A549 (cell line): Measurements from ENCODE around the gene ADGRA3. TPM values are rescaled to one million over a fixed set of nuclear protein-coding genes. Genes with fewer than 3 reads are reported as not detected.

Experiments
- ATAC-seq, 2 experiments: fragments of 200-7000 bp in 1 of 2; fragments of >200 bp in 1 of 2; cut with Nextera tagmentation in 1 of 2; cut with Tn5 transposase in 1 of 2; 3 replicates each; pipeline versions ENCODE4 v1.8.0 to v1.9.1; 2018 to 2020; ENCODE audit warnings: mild to moderate bottlenecking in 1 of 2, moderate library complexity in 1 of 2
- CTCF ChIA-PET: fragments of 300-600 bp; sonication (Branson Sonifier 250); formaldehyde crosslinking; extraction: SDS; loops from one replicate; lab custom pipeline; 2021; ENCODE audit warnings: antibody characterized with exemption, inconsistent platforms; lab: Yijun Ruan, JAX
- POLR2A ChIA-PET: fragments of 350-600 bp; formaldehyde crosslinking; extraction: SDS; loops from one replicate; lab custom pipeline; 2021; ENCODE audit warnings: antibody characterized with exemption, inconsistent platforms; lab: Yijun Ruan, JAX
- DNase-seq, 2 experiments: peaks; one replicate each; pipeline versions ENCODE4 v3.0.0 to v3.0.0-alpha.2; 2011 to 2016; ENCODE audit warnings: low read depth in 1 of 2, low spot score in 1 of 2
- FAIRE-seq: peaks from 2 replicates; lab custom pipeline; 2011; peaks lifted over from hg19 to GRCh38; lab: Jason Lieb, UNC
- H3K27ac ChIP-seq, 2 experiments: fragments of >200 bp; sonication (Bioruptor Twin); formaldehyde crosslinking; 3 replicates each; pipeline ENCODE4 v1.5.1; 2016 to 2017
- H3K4me1 ChIP-seq: fragments of >200 bp; sonication (Bioruptor Twin); formaldehyde crosslinking; 3 replicates; pipeline ENCODE4 v1.6.1; 2016
- H3K4me2 ChIP-seq: fragments of >200 bp; sonication (Bioruptor Twin); formaldehyde crosslinking; 3 replicates; pipeline ENCODE4 v1.6.1; 2016
- H3K4me3 ChIP-seq: fragments of >200 bp; sonication (Bioruptor Twin); formaldehyde crosslinking; 3 replicates; pipeline ENCODE4 v1.5.1; 2016
- H3K9me3 ChIP-seq: fragments of >200 bp; sonication (Bioruptor Twin); formaldehyde crosslinking; 3 replicates; pipeline ENCODE4 v1.6.1; 2016
- CHD4 ChIP-seq: fragments of 200-600 bp; sonication (generic); IDR thresholded peaks from 2 replicates; pipeline ENCODE4 v1.6.1; 2016; ENCODE audit warnings: antibody characterized with exemption, mild to moderate bottlenecking, borderline replicate concordance
- EHMT2 ChIP-seq: fragments of 200-600 bp; sonication (generic); IDR thresholded peaks from 2 replicates; pipeline ENCODE4 v1.6.1; 2016; ENCODE audit warnings: antibody characterized with exemption, low read depth, mild to moderate bottlenecking, moderate library complexity
- ELK1 ChIP-seq: fragments of 150-350 bp; IDR thresholded peaks from 2 replicates; pipeline ENCODE4 v1.6.1; 2014; ENCODE audit warnings: low read depth, mild to moderate bottlenecking, low read length
- EP300 ChIP-seq, 2 experiments: fragments of >200 bp; sonication (Bioruptor Twin); formaldehyde crosslinking; IDR thresholded peaks; 2 replicates in 1 of 2; 3 replicates in 1 of 2; pipeline ENCODE4 v1.6.1; 2016 to 2017
- FOSL2 ChIP-seq, 2 experiments: fragments of 450-650 bp in 1 of 2; fragments of >200 bp in 1 of 2; sonication (Bioruptor Twin) in 1 of 2; formaldehyde crosslinking; IDR thresholded peaks; 2 replicates each; pipeline versions ENCODE4 v1.5.0 to v1.6.1; 2016 to 2020; ENCODE audit warnings: mild to moderate bottlenecking in 1 of 2, moderate library complexity in 1 of 2
- GATA3 ChIP-seq: IDR thresholded peaks from 2 replicates; pipeline ENCODE4 v1.6.1; 2012; ENCODE audit warnings: borderline replicate concordance
- JUNB ChIP-seq: fragments of >200 bp; sonication (Bioruptor Twin); formaldehyde crosslinking; IDR thresholded peaks from 2 replicates; pipeline ENCODE4 v1.6.1; 2016
- KDM5A ChIP-seq: fragments of 200-600 bp; sonication (generic); IDR thresholded peaks from 2 replicates; pipeline ENCODE4 v1.6.1; 2016; ENCODE audit warnings: antibody characterized with exemption, mild to moderate bottlenecking
- MAFK ChIP-seq: fragments of 450-650 bp; IDR thresholded peaks from 2 replicates; pipeline ENCODE4 v1.6.1; 2014; ENCODE audit not compliant: partially characterized antibody
- NPAS2 ChIP-seq: fragments of 250-450 bp; sonication (Bioruptor Pico); IDR thresholded peaks from 2 replicates; pipeline ENCODE4 v1.8.0; 2022; ENCODE audit warnings: mild to moderate bottlenecking, moderate library complexity, borderline replicate concordance
- NR3C1 ChIP-seq: fragments of >200 bp; sonication (Bioruptor Twin); formaldehyde crosslinking; IDR thresholded peaks from 3 replicates; pipeline ENCODE4 v1.6.1; 2017
- POLR2A ChIP-seq: IDR thresholded peaks from 2 replicates; pipeline ENCODE4 v1.6.1; 2012; ENCODE audit warnings: mild to moderate bottlenecking, low read length
- RAD21 ChIP-seq, 2 experiments: fragments of >200 bp in 1 of 2; sonication (Bioruptor Twin) in 1 of 2; formaldehyde crosslinking in 1 of 2; IDR thresholded peaks in 1 of 2; conservative IDR thresholded peaks in 1 of 2; 2 replicates in 1 of 2; 3 replicates in 1 of 2; pipeline ENCODE4 v1.6.1; 2012 to 2018; ENCODE audit warnings: inconsistent platforms in 1 of 2
- RARB ChIP-seq: fragments of 250-450 bp; sonication (Bioruptor Pico); IDR thresholded peaks from 2 replicates; pipeline ENCODE4 v1.8.0; 2021; ENCODE audit warnings: mild to moderate bottlenecking, moderate library complexity
- RCOR1 ChIP-seq: fragments of 150-350 bp; IDR thresholded peaks from 2 replicates; pipeline ENCODE4 v1.6.1; 2014; ENCODE audit warnings: antibody characterized with exemption, low read length, low read depth
- RNF2 ChIP-seq: fragments of 200-600 bp; sonication (generic); IDR thresholded peaks from 2 replicates; pipeline ENCODE4 v1.6.1; 2016; ENCODE audit warnings: low read depth, mild to moderate bottlenecking, antibody characterized with exemption, moderate library complexity, borderline replicate concordance
- SMC3 ChIP-seq: fragments of >200 bp; sonication (Bioruptor Twin); formaldehyde crosslinking; IDR thresholded peaks from 3 replicates; pipeline ENCODE4 v1.6.1; 2018; ENCODE audit warnings: inconsistent platforms
- TFCP2L1 ChIP-seq: fragments of 250-450 bp; sonication (Bioruptor Pico); IDR thresholded peaks from 2 replicates; pipeline ENCODE4 v1.5.0; 2021; ENCODE audit warnings: mild to moderate bottlenecking
- ZC3H11A ChIP-seq: fragments of 450-650 bp; IDR thresholded peaks from 2 replicates; pipeline ENCODE4 v1.6.1; 2014; ENCODE audit warnings: antibody characterized with exemption, mild to moderate bottlenecking
- WGBS: methylation state at CpG from one replicate; pipeline ENCODE4 v1.1.6; 2017; ENCODE audit errors: missing lambda C conversion rate; 5-methylcytosine and 5-hydroxymethylcytosine counted together
- polyA plus RNA-seq, 4 experiments: library from polyadenylated mRNA; depleted of rRNA in 3 of 4; stranded (reverse); fragments of >200 nt; fragmentation: RNase III in 1 of 4; extraction: RNeasy Plus Mini Kit Qiagen cat#74134 plus additional on column Dnase treatment in 1 of 4; gene quantifications; 2 replicates in 3 of 4; 3 replicates in 1 of 4; pipeline ENCODE4 v1.2.3, GENCODE V29; 2011 to 2017
- TF ChIP-seq, protein P1 (sequence below): fragments of >200 bp; sonication (Bioruptor Twin); formaldehyde crosslinking; IDR thresholded peaks from 2 replicates; pipeline ENCODE4 v1.6.1; 2016
- TF ChIP-seq, protein P2 (sequence below): IDR thresholded peaks from 2 replicates; pipeline ENCODE4 v1.6.1; 2012; ENCODE audit warnings: low read depth, borderline replicate concordance
- TF ChIP-seq, protein P3 (sequence below): fragments of >200 bp; sonication (Bioruptor Twin); formaldehyde crosslinking; IDR thresholded peaks from 3 replicates; pipeline ENCODE4 v1.6.1; 2016

ADGRA3 gene
- polyA plus RNA-seq, 2 of the 4 experiments (the other 2 are of a cell fraction), result 18.2 to 20.0 TPM

- TF ChIP-seq EP300 (IDR thresholded peaks at IDR 0.05) (no peak), ELK1 (no peak), JUNB (no peak), ZC3H11A (no peak), RCOR1 (no peak), TFCP2L1 (CRISPR knock-in tag) (no peak), SMC3 (no peak), POLR2A (no peak)
- TF ChIP-seq, protein P1, sequence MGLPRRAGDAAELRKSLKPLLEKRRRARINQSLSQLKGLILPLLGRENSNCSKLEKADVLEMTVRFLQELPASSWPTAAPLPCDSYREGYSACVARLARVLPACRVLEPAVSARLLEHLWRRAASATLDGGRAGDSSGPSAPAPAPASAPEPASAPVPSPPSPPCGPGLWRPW, result no peak
- H3K27ac ChIP-seq, result no peak overlapping the region
- H3K4me3 ChIP-seq, result no peak overlapping the region
- FAIRE-seq, result no peak
- no peaks in the 10 kb centered on the region for H3K9me3 ChIP-seq
- no peaks in the 10 kb centered on the region for H3K4me1 ChIP-seq
- CTCF ChIA-PET, result interaction anchor here (0.7 kb wide), 1 partner anchor 27 kb away, joined by 3 read pairs; no protein-coding TSS in a partner anchor
- H3K4me2 ChIP-seq, result no peak overlapping the region
- DNase-seq, result no peak
- WGBS, result 92% methylated on average over 2 of the region's 2 CpGs
- no peak for ATAC-seq
- POLR2A ChIA-PET, result no interaction called here
These were observed 152.8 kb downstream of the ADGRA3 start for GRCh38 chr4:22363036-22363435.

- DNase-seq (peak in 1 of 2 experiments; percentile 13), FAIRE-seq (no peak), ATAC-seq (peak; percentile 43 to 69; a peak in 4 of 6 replicates)
- H3K4me3 ChIP-seq, result no peak overlapping the region
- ChIA-PET CTCF (interaction anchor here (0.6 to 2.4 kb wide), 3 partner anchors 19 to 567 kb away, joined by 3 to 17 read pairs (median 7); no protein-coding TSS in a partner anchor), POLR2A (no interaction called here)
- H3K27ac ChIP-seq, result no peak overlapping the region
- H3K4me1 ChIP-seq, result no peaks in the 10 kb centered on the region
- no peaks in the 10 kb centered on the region for H3K9me3 ChIP-seq
- 38% methylated on average over 4 of the region's 6 CpGs for WGBS
- TF ChIP-seq RAD21 (conservative IDR thresholded peaks at IDR 0.05 in 1 of 2, IDR thresholded peaks at IDR 0.05 in 1 of 2) (peak in 1 of 2 experiments; percentile 24; a peak in 1 of 5 replicates), NPAS2 (CRISPR knock-in tag) (no peak)
- TF ChIP-seq, all 56 proteins: peak for 1
- no peak overlapping the region for H3K4me2 ChIP-seq
These were observed 158.8 kb downstream of the ADGRA3 start for GRCh38 chr4:22356987-22357596.

- no peak overlapping the region for H3K4me2 ChIP-seq
- no peak overlapping the region for H3K4me3 ChIP-seq
- DNase-seq (no peak), FAIRE-seq (no peak), ATAC-seq (no peak)
- H3K4me1 ChIP-seq, result no peaks in the 10 kb centered on the region
- WGBS, result 53% methylated on average over 3 of the region's 3 CpGs
- no peak for TF ChIP-seq FOSL2 (IDR thresholded peaks at IDR 0.05)
- TF ChIP-seq FOSL2 (CRISPR knock-in tag; IDR thresholded peaks at IDR 0.05), result no peak
- H3K9me3 ChIP-seq, result no peaks in the 10 kb centered on the region
- POLR2A ChIA-PET, result no interaction called here
- CTCF ChIA-PET, result no interaction called here
- H3K27ac ChIP-seq, result no peak overlapping the region
These were observed 167.5 kb downstream of the ADGRA3 start for GRCh38 chr4:22348410-22348809.

- Histone ChIP-seq H3K27ac (no peak overlapping the region), H3K4me3 (no peak overlapping the region), H3K4me1 (no peaks in the 10 kb centered on the region), H3K4me2 (no peak overlapping the region), H3K9me3 (no peaks in the 10 kb centered on the region)
- CTCF ChIA-PET, result no interaction called here
- POLR2A ChIA-PET, result no interaction called here
- ATAC-seq (no peak), FAIRE-seq (no peak), DNase-seq (no peak)
- WGBS, result 89% methylated on average over 1 of the region's 1 CpG
- TF ChIP-seq RARB (CRISPR knock-in tag), result no peak
- no peak for TF ChIP-seq MAFK
These were observed 170.2 kb downstream of the ADGRA3 start for GRCh38 chr4:22345678-22346077.

DNA sequence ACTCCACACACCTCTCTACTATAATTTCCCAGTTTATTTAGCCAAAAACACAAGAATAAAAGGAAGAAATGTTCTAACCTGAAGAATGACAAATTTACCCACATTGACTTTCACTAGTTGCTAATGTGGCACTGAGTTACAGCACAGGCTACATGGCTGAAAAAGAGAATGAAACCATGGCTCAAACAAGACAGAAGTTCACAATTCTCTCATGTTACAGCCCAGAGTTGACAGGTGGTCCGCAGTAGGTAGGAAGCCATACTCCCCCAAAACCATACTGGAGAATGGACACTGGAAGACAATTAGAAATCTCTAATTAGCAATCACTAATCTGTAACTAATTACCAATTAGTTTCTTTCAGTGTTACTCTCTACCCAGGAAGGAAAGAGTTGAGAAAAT, 170.8 kb downstream of the ADGRA3 start:
- ChIA-PET CTCF (no interaction called here), POLR2A (no interaction called here)
- Histone ChIP-seq H3K27ac (no peak overlapping the region), H3K4me1 (no peaks in the 10 kb centered on the region), H3K4me3 (no peak overlapping the region), H3K9me3 (no peaks in the 10 kb centered on the region), H3K4me2 (no peak overlapping the region)
- 0% methylated on average over 1 of the region's 1 CpG for WGBS
- no peak for FAIRE-seq
- DNase-seq, result no peak
- no peak for ATAC-seq
- TF ChIP-seq, protein P2, sequence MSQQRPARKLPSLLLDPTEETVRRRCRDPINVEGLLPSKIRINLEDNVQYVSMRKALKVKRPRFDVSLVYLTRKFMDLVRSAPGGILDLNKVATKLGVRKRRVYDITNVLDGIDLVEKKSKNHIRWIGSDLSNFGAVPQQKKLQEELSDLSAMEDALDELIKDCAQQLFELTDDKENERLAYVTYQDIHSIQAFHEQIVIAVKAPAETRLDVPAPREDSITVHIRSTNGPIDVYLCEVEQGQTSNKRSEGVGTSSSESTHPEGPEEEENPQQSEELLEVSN, result no peak
- TF ChIP-seq, protein P3, sequence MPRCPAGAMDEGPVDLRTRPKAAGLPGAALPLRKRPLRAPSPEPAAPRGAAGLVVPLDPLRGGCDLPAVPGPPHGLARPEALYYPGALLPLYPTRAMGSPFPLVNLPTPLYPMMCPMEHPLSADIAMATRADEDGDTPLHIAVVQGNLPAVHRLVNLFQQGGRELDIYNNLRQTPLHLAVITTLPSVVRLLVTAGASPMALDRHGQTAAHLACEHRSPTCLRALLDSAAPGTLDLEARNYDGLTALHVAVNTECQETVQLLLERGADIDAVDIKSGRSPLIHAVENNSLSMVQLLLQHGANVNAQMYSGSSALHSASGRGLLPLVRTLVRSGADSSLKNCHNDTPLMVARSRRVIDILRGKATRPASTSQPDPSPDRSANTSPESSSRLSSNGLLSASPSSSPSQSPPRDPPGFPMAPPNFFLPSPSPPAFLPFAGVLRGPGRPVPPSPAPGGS, result no peak
- TF ChIP-seq EHMT2 (no peak), ELK1 (no peak), GATA3 (no peak), NR3C1 (no peak), CHD4 (no peak), KDM5A (no peak), RNF2 (no peak)
- TF ChIP-seq, protein P1, result no peak
